CD8-positive, alpha-beta memory T cell (primary cell): ENCODE results near the gene ZNF354B. TPM values are rescaled to one million over a fixed set of nuclear protein-coding genes. Genes with fewer than 3 reads are reported as not detected.

Experiments used
- CTCF ChIA-PET: fragments of 350-600 bp; sonication (Branson Sonifier 250); formaldehyde crosslinking; loops from one replicate; lab custom pipeline; 2021; ENCODE audit warnings: antibody characterized with exemption; lab: Charles Lee
- POLR2A ChIA-PET: fragments of 350-600 bp; sonication (Branson Sonifier 250); formaldehyde crosslinking; loops from one replicate; lab custom pipeline; 2021; ENCODE audit warnings: antibody characterized with exemption; lab: Charles Lee
- DNase-seq, 5 donors: peaks; one replicate each; pipeline versions ENCODE4 v3.0.0 to v3.0.0-alpha.2; 2020 to 2022; ENCODE audit warnings: mixed read lengths in 1 of 5
- H3K27ac ChIP-seq: one replicate; pipeline ENCODE4 v1.7.0; 2013; ENCODE audit warnings: low read depth, mild to moderate bottlenecking, low read length, moderate library complexity
- H3K27me3 ChIP-seq: 2 replicates; pipeline ENCODE4 v1.7.0; 2013; ENCODE audit warnings: low read length, mild to moderate bottlenecking; ENCODE audit not compliant: insufficient read depth, poor library complexity, severe bottlenecking
- H3K36me3 ChIP-seq: 2 replicates; pipeline ENCODE4 v1.7.0; 2013; ENCODE audit warnings: mild to moderate bottlenecking, low read length, moderate library complexity; ENCODE audit not compliant: insufficient read depth
- H3K4me1 ChIP-seq: 2 replicates; pipeline ENCODE4 v1.7.0; 2013; ENCODE audit warnings: mild to moderate bottlenecking, low read length, moderate library complexity; ENCODE audit not compliant: insufficient read depth
- H3K4me3 ChIP-seq: 2 replicates; pipeline ENCODE4 v1.7.0; 2013; ENCODE audit warnings: mild to moderate bottlenecking, low read length
- H3K9me3 ChIP-seq: 2 replicates; pipeline ENCODE4 v1.7.0; 2013; ENCODE audit warnings: mild to moderate bottlenecking, low read length
- H3K27ac Mint-ChIP-seq, 8 donors: one replicate each; pipeline ENCODE4 v1.8.0; 2020 to 2021; ENCODE audit warnings: mixed read lengths in 8 of 8, mild to moderate bottlenecking in 6 of 8, inconsistent platforms in 3 of 8, moderate library complexity in 3 of 8
- H3K27me3 Mint-ChIP-seq, 2 donors: one replicate each; pipeline ENCODE4 v1.8.0; 2020 to 2021; ENCODE audit warnings: mixed read lengths in 2 of 2, mild to moderate bottlenecking in 1 of 2, moderate library complexity in 1 of 2
- H3K36me3 Mint-ChIP-seq, 3 donors: one replicate each; pipeline ENCODE4 v1.8.0; 2020 to 2021; ENCODE audit warnings: mixed read lengths in 3 of 3, inconsistent platforms in 1 of 3, mild to moderate bottlenecking in 1 of 3
- H3K4me1 Mint-ChIP-seq, 3 donors: one replicate each; pipeline ENCODE4 v1.8.0; 2020 to 2021; ENCODE audit warnings: mixed read lengths in 3 of 3, inconsistent platforms in 1 of 3, mild to moderate bottlenecking in 1 of 3
- H3K4me3 Mint-ChIP-seq, 7 donors: one replicate each; pipeline ENCODE4 v1.8.0; 2020 to 2021; ENCODE audit warnings: mixed read lengths in 7 of 7, mild to moderate bottlenecking in 6 of 7, moderate library complexity in 4 of 7, inconsistent platforms in 2 of 7
- H3K9me3 Mint-ChIP-seq, 5 donors: one replicate each; pipeline ENCODE4 v1.8.0; 2020 to 2022; ENCODE audit warnings: mixed read lengths in 5 of 5, mild to moderate bottlenecking in 3 of 5, moderate library complexity in 2 of 5, inconsistent platforms in 1 of 5
- polyA plus RNA-seq: library from polyadenylated mRNA; unstranded; fragments of 300-500 nt; fragmentation: Illumina TruSeq; gene quantifications from one replicate; pipeline ENCODE4 v1.2.3, GENCODE V29; 2021
- total RNA-seq, 2 experiments: library from RNA; stranded (reverse); gene quantifications; one replicate each; pipeline ENCODE4 v1.2.3, GENCODE V29; 2021

ZNF354B gene
- total RNA-seq (10 to 100 TPM; 10.5 to 11.5 TPM), polyA plus RNA-seq (5.0 TPM)

DNA sequence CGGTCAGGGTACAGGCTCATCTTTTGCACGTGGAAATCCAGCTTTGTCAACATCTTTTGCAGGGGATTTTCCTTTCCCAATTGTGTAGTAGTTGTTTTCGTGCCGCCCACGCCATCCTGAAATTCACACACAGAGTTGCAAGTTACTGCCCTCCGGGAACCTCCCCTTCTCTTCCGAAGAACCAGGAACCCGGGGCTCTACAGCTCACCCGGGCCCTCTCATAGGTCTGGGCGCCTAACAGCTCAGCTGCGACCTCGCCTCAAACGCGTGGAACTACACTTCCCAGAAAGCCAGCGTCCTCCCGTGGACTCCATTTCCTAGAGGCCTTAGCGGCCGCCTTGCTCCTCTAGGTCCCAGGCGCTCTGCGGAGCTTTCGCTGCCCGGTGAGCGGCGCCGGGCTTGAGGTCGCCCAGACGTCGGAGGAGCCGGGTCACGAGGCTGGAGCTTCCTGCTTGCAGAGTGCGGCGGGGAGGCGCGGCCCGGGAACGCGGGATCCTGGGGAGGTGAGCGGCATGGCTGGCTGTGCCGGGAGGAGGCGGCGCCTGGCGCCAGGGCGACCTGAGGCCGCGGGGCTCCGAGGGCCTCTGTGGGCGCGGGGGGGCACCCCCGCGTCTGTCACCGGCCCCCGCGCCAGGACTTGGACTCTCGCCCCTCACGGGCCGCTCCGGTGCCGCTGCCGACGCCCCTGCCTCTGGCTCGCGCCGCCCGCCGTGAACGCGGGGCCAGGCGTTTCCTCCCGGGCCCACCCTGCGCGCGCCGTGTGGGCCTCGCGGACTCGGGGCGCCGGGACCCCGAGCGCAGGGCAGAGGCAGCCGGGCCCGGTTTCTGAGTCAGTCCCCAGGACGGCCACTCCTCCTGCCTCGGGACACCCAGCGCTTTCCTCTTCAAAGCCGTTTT is at the start of gene ZNF354B:
ZNF354B (plus strand) TSS at position 329 of the 897 bp plus-strand sequence. CDS start 1,095 bp downstream, outside the sequence.
- H3K27me3 Mint-ChIP-seq, result peaks cover 2 to 4% of the 10 kb centered on the region in 2 donors
- H3K9me3 ChIP-seq, result no peaks in the 10 kb centered on the region
- POLR2A ChIA-PET, result interaction anchor here (1.0 to 1.4 kb wide), 3 partner anchors 30 to 200 kb away, joined by 4 to 13 read pairs (median 12); partner anchors contain the start of genes ZNF354A and ZNF354C
- no peaks in the 10 kb centered on the region for H3K36me3 ChIP-seq
- peaks cover 16% of the 10 kb centered on the region for H3K4me1 ChIP-seq
- H3K27ac Mint-ChIP-seq, result peak within 1 kb of the TSS; percentile 16 to 98 (median 89)
- H3K4me3 ChIP-seq, result peak within 1 kb of the TSS; percentile 69
- H3K27me3 ChIP-seq, result no peaks in the 10 kb centered on the region
- H3K27ac ChIP-seq, result peak within 1 kb of the TSS; percentile 31
- peaks cover 28 to 38% (median 35%) of the 10 kb centered on the region in 3 donors for H3K4me1 Mint-ChIP-seq
- DNase-seq, result peak; percentile 62 to 89 (median 81)
- CTCF ChIA-PET, result interaction anchor here (1.0 to 1.2 kb wide), 3 partner anchors 14 to 200 kb away, joined by 4 to 11 read pairs (median 5); partner anchors contain the start of genes ZNF354A and ZNF354C
- peak within 1 kb of the TSS; percentile 81 to 96 (median 91) for H3K4me3 Mint-ChIP-seq
- peaks cover 6 to 30% (median 7%) of the 10 kb centered on the region in 3 donors for H3K36me3 Mint-ChIP-seq
- H3K9me3 Mint-ChIP-seq, result no peaks in the 10 kb centered on the region

DNA sequence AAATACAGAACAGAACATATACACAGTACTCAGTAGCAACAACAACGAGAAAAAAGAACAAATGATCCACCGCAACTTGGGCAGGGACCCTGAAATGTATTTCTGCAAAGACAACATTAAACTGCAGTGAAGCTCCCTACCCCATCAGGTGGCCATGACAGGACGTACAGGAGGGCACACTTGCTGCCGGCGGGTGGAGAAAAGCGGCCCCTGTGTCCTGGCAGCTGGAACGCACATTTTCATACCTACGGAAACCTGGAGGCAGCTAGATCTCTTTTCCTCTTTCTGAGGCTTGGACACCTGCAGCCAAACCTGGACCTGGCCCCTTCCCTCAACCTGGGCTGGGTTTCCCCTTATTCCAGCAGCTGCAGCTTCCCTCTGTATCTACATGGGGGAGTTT is 42.2 kb upstream of the ZNF354B start:
- POLR2A ChIA-PET, result no interaction called here
- H3K9me3 ChIP-seq, result no peaks in the 10 kb centered on the region
- no peaks in the 10 kb centered on the region for H3K4me1 ChIP-seq
- H3K27ac ChIP-seq, result no peak overlapping the region
- H3K4me3 ChIP-seq, result no peak overlapping the region
- peaks cover 0 to 4% (median 0%) of the 10 kb centered on the region in 5 donors for H3K9me3 Mint-ChIP-seq
- no peaks in the 10 kb centered on the region for H3K36me3 Mint-ChIP-seq
- no peak overlapping the region for H3K4me3 Mint-ChIP-seq
- CTCF ChIA-PET, result no interaction called here
- H3K4me1 Mint-ChIP-seq, result no peaks in the 10 kb centered on the region
- no peaks in the 10 kb centered on the region for H3K27me3 ChIP-seq
- no peak for DNase-seq
- no peaks in the 10 kb centered on the region for H3K36me3 ChIP-seq
- H3K27ac Mint-ChIP-seq, result no peak overlapping the region
- H3K27me3 Mint-ChIP-seq, result peaks cover 7 to 8% of the 10 kb centered on the region in 2 donors

DNA sequence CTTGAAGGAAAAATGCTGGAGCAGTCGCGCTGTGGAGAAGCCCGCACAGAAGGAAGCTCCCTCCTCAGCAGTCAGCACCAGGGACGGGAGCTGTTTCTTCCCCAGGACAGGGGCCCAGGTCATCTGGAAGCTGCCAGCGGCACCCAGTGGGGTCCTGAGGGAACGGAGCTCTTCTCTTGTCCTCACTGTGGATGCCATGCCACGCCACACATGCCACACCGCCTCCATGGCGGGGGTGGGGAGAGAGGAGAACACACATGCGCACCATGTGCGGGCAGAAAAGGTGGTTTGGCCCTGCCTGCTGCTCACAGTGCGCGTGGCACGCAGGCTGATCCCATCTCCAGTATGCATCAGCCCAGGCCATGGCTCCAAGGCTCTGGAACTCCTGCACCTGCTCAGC is 41.7 kb upstream of the ZNF354B start:
- DNase-seq, result no peak
- Histone ChIP-seq H3K4me1 (no peaks in the 10 kb centered on the region), H3K27me3 (no peaks in the 10 kb centered on the region), H3K9me3 (no peaks in the 10 kb centered on the region), H3K4me3 (no peak overlapping the region), H3K27ac (no peak overlapping the region), H3K36me3 (no peaks in the 10 kb centered on the region)
- Mint-ChIP-seq H3K4me3 (no peak overlapping the region), H3K27me3 (peaks cover 8 to 9% of the 10 kb centered on the region in 2 donors), H3K9me3 (peaks cover 0 to 4% (median 0%) of the 10 kb centered on the region in 5 donors), H3K36me3 (no peaks in the 10 kb centered on the region), H3K4me1 (no peaks in the 10 kb centered on the region), H3K27ac (no peak overlapping the region)
- CTCF ChIA-PET, result no interaction called here
- POLR2A ChIA-PET, result no interaction called here

DNA sequence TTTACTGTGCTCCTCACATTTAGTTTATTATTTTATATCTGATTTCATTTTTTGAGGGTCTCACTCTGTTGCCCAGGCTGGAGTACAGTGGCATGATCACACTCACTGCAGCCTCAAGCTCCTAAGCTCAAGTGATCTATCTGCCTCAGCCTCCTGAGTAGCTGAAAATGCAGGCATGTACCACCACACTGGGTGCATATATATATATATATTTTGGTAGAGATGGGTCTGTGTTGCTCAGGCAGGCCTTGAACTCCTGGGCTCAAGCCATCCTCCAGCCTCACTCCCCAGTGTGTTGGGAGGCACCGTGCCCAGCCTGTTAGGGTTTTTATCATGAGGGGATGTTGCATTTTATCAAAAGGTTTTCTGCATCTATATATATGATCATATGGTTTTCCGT is 39.8 kb upstream of the ZNF354B start:
- H3K27me3 ChIP-seq, result no peaks in the 10 kb centered on the region
- H3K27ac ChIP-seq, result no peak overlapping the region
- H3K36me3 ChIP-seq, result no peaks in the 10 kb centered on the region
- ChIA-PET CTCF (no interaction called here), POLR2A (no interaction called here)
- no peaks in the 10 kb centered on the region for H3K9me3 ChIP-seq
- DNase-seq, result no peak
- Mint-ChIP-seq H3K27me3 (peaks cover 2 to 9% of the 10 kb centered on the region in 2 donors), H3K27ac (no peak overlapping the region), H3K36me3 (no peaks in the 10 kb centered on the region), H3K9me3 (peaks cover 0 to 4% (median 0%) of the 10 kb centered on the region in 5 donors), H3K4me3 (no peak overlapping the region), H3K4me1 (no peaks in the 10 kb centered on the region)
- H3K4me1 ChIP-seq, result no peaks in the 10 kb centered on the region
- no peak overlapping the region for H3K4me3 ChIP-seq

DNA sequence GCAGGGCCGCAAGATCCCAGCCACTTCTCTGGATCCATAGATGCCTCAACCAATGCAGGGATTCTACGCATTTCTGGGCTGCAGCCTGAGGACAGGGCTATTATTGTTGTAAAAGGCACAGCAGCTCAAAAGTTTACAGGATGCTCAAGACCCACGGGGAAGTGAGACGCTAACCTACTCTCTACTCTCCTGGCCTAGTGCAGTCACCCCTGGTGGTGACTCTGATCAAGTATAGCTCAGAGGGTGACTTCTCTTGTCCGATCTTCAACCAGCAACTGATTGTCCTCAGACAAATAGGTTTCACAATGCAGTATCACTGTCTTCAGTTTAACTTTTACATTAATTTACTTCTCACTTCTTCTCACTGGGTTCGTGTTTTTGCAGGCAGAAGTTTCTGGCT is 34.3 kb upstream of the ZNF354B start:
- no peaks in the 10 kb centered on the region for H3K27me3 ChIP-seq
- H3K27me3 Mint-ChIP-seq, result peaks cover 0 to 9% of the 10 kb centered on the region in 2 donors
- no peak overlapping the region for H3K4me3 ChIP-seq
- ChIA-PET CTCF (no interaction called here), POLR2A (no interaction called here)
- no peak for DNase-seq
- no peaks in the 10 kb centered on the region for H3K36me3 Mint-ChIP-seq
- no peak overlapping the region for H3K27ac Mint-ChIP-seq
- H3K4me1 ChIP-seq, result no peaks in the 10 kb centered on the region
- no peaks in the 10 kb centered on the region for H3K9me3 Mint-ChIP-seq
- no peak overlapping the region for H3K4me3 Mint-ChIP-seq
- H3K27ac ChIP-seq, result no peak overlapping the region
- H3K4me1 Mint-ChIP-seq, result no peaks in the 10 kb centered on the region
- no peaks in the 10 kb centered on the region for H3K36me3 ChIP-seq
- H3K9me3 ChIP-seq, result no peaks in the 10 kb centered on the region

DNA sequence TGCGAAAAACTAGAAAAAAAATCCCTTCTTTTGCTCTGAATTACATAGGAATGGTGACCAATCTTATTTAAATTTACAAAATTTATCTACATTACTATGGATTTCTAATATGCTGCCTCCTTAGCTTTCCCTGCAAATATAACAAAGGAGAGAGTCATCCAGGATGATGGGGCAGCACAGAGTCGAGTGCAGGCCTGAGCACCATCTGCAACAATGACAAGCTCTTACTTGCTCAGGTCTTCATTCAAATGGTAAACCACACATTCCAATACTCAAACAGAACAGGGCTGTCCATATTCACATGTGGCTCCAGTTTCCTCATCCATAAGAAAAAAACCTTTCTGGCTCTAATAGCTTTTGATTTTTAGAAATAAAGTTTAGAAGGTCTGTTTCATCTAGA is 33.5 kb upstream of the ZNF354B start:
- CTCF ChIA-PET, result no interaction called here
- Histone ChIP-seq H3K27me3 (no peaks in the 10 kb centered on the region), H3K4me3 (no peak overlapping the region), H3K9me3 (no peaks in the 10 kb centered on the region), H3K4me1 (no peaks in the 10 kb centered on the region), H3K36me3 (no peaks in the 10 kb centered on the region), H3K27ac (no peak overlapping the region)
- Mint-ChIP-seq H3K36me3 (no peaks in the 10 kb centered on the region), H3K27ac (no peak overlapping the region), H3K4me3 (no peak overlapping the region), H3K9me3 (no peaks in the 10 kb centered on the region), H3K27me3 (peaks cover 0 to 6% of the 10 kb centered on the region in 2 donors), H3K4me1 (no peaks in the 10 kb centered on the region)
- no peak for DNase-seq
- POLR2A ChIA-PET, result no interaction called here

DNA sequence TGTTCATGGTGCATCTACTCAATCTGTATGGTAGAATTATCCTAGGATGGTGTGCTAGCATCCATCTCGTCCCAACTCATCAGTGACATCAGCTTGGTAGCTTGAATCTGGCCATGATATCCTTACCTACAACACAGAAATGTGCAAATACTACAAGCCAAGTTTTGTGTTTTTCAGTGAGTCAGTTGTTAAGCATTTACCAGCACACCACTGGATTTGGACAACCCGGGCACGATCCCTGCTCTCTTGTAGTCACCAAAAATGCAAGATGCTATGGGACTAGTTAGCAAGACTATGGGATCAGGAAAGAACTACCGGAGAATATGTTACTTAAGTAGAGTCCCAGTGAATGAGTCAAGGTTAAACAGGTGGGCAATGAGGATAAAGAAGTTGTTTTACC is 32.1 kb upstream of the ZNF354B start:
- H3K36me3 Mint-ChIP-seq, result no peaks in the 10 kb centered on the region
- Histone ChIP-seq H3K9me3 (no peaks in the 10 kb centered on the region), H3K27me3 (no peaks in the 10 kb centered on the region), H3K4me1 (no peaks in the 10 kb centered on the region), H3K4me3 (no peak overlapping the region), H3K27ac (no peak overlapping the region), H3K36me3 (no peaks in the 10 kb centered on the region)
- no peaks in the 10 kb centered on the region for H3K9me3 Mint-ChIP-seq
- DNase-seq, result no peak
- POLR2A ChIA-PET, result no interaction called here
- no peaks in the 10 kb centered on the region for H3K4me1 Mint-ChIP-seq
- H3K27me3 Mint-ChIP-seq, result peaks cover 0 to 5% of the 10 kb centered on the region in 2 donors
- H3K4me3 Mint-ChIP-seq, result no peak overlapping the region
- CTCF ChIA-PET, result no interaction called here
- no peak overlapping the region for H3K27ac Mint-ChIP-seq

DNA sequence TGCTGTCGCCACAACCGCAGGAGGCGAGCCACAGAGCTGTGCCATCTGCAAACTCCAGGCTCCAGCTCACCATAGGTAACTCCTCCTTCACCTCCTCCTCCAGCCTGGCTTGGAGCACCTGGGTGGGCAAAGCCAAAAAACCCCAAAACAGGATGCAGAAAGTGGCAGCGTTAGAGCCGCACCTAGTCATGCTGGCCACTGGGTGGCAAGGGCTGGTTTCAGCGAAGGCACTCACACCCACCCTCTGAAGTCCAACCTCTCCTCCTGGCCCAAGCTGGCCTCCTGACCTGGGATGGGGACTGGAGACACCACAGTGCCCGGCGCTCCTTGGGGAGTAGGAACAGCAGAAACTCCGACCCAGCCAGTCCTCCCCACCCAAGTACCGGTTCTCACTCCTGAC is 28.7 kb upstream of the ZNF354B start:
- Mint-ChIP-seq H3K9me3 (no peaks in the 10 kb centered on the region), H3K36me3 (no peaks in the 10 kb centered on the region), H3K4me1 (no peaks in the 10 kb centered on the region), H3K27me3 (peaks cover 1 to 4% of the 10 kb centered on the region in 2 donors), H3K27ac (no peak overlapping the region), H3K4me3 (no peak overlapping the region)
- CTCF ChIA-PET, result no interaction called here
- no peaks in the 10 kb centered on the region for H3K27me3 ChIP-seq
- no peak overlapping the region for H3K27ac ChIP-seq
- no peak for DNase-seq
- no peak overlapping the region for H3K4me3 ChIP-seq
- H3K4me1 ChIP-seq, result no peaks in the 10 kb centered on the region
- H3K9me3 ChIP-seq, result no peaks in the 10 kb centered on the region
- H3K36me3 ChIP-seq, result no peaks in the 10 kb centered on the region
- POLR2A ChIA-PET, result no interaction called here
